AG09319 (cell line): ENCODE measurements around the gene COX14.

Experiments used
- DNase-seq: peaks from one replicate; pipeline ENCODE4 v3.0.0-alpha.2; 2010; ENCODE audit warnings: low read depth; ENCODE audit errors: extremely low read depth
- TF ChIP-seq, protein P1 (sequence below): IDR thresholded peaks from 2 replicates; pipeline ENCODE4 v1.5.1; 2011; ENCODE audit warnings: low read depth, mild to moderate bottlenecking, inconsistent platforms, low read length, moderate library complexity

The COX14 gene

DNA sequence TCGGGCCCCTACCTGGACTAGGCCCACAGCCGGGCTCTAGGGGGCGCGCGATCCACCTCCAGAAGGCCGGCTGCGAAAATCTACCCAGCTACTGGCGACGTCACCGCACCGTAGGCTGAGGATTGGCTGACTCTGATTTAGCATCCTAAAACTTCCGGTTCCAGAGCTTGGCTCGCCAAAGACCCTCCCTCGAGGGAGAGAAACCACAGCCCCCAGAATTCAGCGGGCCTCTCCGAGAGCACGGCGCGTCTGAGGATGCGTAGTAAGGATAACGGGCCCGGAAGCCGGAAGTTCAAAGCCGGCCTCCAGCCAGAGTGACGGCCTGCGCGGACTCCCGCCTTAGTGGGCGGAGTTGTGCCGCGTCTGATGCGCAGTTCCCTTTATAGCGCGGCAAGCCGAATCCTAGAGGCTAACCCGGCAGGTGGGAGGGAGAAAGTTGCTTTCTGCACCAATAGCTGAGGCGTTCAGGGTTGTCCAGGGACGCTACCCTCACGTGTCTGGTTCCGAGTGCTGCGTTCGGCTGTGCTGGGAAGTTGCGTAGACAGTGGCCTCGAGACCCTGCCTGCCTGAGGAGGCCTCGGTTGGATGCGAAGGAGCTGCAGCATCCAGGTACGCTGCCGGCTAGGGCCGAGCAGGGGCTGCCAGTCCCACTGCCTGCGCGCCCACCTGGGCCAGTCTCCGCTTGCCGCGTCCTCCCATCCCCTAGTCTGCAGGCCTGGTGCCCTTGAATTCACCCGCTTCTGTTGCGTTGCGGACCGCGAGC lies at the start of gene COX14:
Gene COX14 (plus strand): TSS at position 544 of the 763 bp plus-strand sequence. CDS start 7,808 bp downstream, outside the sequence.
- TF ChIP-seq, protein P1, sequence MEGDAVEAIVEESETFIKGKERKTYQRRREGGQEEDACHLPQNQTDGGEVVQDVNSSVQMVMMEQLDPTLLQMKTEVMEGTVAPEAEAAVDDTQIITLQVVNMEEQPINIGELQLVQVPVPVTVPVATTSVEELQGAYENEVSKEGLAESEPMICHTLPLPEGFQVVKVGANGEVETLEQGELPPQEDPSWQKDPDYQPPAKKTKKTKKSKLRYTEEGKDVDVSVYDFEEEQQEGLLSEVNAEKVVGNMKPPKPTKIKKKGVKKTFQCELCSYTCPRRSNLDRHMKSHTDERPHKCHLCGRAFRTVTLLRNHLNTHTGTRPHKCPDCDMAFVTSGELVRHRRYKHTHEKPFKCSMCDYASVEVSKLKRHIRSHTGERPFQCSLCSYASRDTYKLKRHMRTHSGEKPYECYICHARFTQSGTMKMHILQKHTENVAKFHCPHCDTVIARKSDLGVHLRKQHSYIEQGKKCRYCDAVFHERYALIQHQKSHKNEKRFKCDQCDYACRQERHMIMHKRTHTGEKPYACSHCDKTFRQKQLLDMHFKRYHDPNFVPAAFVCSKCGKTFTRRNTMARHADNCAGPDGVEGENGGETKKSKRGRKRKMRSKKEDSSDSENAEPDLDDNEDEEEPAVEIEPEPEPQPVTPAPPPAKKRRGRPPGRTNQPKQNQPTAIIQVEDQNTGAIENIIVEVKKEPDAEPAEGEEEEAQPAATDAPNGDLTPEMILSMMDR, result peak; percentile 95
- peak; percentile 99 for DNase-seq

DNA sequence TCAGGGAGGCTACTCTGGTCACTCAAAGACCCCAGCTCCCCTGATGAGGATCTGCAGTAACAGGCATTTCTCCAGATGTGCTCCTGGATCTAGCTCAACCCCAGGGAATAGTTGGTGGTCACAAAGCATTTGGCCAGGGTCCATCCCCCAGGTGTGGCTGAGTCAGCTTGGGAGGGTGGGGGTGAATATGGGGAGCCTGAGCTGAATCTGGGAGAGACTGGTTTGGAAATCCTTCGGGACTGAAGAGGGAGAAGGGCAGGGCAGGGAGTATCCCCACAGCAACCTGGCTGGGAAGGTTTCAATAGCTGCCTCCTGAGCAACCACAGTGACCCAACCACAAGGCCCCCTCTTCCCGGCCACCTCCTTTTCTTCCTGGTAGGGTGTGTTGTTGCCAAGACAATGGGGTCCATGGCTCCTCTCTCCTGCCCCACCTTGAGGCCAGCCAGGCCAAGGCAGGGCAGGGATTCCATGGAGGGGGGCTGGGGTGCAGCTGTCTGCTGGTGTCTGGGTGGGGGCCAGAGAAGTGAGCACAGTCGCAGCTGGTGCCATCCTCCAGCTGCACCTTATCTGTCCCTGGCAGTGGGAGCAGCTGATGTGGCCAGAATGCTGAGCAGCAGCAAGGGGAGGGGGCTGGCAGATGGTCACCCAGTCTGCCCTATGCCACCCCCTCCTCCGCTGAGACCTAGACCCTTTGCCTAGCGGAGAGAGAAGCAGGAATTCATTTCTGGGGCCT lies 49.1 kb upstream of the COX14 start:
- DNase-seq, result no peak
- TF ChIP-seq, protein P1, result no peak

DNA sequence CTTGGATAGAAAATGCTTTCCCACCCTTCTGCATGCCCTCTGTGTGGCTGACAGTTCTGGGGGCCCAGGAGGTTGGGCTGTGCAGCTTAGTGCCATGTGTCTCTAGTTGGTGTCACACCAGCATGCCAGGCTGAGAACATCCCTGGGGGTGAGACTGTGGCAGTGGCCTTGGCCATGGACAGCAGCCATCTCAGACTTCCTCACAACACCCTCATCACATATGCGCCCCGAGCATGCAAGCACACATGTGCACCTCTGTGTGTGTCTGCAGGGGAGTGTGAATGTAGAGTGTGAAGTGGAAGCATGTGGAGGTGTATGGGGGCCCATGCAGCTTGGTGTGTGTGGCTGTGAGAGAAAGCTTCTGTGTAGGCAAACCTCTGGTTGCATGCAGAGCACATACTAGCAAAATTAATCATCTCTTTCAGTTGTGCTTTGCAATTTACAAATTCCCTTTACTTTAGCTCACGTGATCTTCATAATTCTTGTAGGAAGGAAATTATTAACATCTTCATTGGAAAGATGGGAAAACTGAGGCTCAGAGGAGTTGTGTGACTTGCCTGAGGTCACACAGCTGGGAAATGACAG lies 46.2 kb upstream of the COX14 start:
- DNase-seq, result no peak
- TF ChIP-seq, protein P1, result no peak

DNA sequence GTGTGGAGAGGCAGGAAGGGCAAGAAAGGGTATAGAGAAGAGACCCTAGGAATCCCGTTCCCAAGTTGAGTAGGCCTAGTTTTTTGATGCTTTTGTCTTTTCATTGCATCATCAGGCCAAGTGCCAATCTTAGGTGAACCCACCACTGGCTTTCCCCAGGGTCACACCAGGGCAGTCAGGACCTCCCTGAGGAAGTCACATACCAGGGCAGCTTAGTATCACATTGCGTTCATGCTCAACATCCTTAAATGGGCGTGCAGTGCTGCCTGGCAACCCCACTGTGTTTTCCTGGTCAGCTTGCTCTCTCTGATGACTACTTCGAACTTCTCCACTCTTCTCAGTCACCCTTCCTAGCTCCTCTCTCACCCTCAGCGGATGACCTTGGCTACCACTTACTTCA lies 45.6 kb upstream of the COX14 start:
- DNase-seq, result peak; percentile 67
- TF ChIP-seq, protein P1, result no peak

DNA sequence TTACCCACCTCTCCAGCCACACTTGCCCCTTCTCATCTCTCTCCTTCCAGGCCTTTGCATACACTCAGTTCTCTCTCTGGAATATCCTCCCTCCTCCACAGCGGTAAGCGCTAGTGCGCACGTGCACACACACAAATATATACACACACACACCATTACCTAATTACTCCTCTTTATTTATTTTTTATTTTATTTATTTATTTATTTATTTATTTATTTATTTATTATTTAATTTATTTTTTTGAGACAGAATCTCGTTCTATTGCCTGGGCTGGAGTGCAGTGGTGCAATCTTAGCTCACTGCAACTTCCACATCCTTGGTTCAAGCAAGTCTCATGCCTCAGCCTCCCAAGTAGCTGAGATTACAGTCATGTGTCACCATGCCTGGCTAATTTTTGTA lies 43.0 kb upstream of the COX14 start:
- TF ChIP-seq, protein P1, result no peak
- DNase-seq, result no peak

DNA sequence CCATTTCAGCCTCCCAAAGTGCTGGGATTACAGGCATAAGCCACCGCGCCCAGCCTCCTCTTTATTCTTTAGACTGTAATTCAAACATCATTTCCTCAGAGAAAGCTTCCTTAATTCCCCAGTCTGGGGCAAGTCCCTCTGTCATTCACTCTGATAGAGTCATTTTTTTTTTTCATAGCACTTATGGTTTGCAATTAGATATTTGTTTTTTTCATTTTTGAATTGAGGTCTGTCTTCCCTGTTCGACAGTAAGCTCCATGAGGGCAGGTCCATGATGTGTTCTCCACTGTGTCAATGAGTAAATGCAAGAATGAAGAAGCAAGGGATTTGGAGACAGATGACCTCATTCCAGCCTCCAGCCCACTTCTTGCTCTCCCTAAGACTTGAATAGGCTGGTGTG lies 42.5 kb upstream of the COX14 start:
- no peak for DNase-seq

More for the DNA sequence above, 42.5 kb upstream of the COX14 start:
- TF ChIP-seq, protein P1, result no peak
